Measurements from ENCODE around the gene MLPH. TPM values are rescaled to one million over a fixed set of nuclear protein-coding genes. Genes with fewer than 3 reads are reported as not detected.
A peak's percentile ranks its signal among the peaks of the same experiment; 100 is the strongest.

The MLPH gene
- total RNA-seq, 1 donor from 2014 or later: 22.5 TPM

DNA sequence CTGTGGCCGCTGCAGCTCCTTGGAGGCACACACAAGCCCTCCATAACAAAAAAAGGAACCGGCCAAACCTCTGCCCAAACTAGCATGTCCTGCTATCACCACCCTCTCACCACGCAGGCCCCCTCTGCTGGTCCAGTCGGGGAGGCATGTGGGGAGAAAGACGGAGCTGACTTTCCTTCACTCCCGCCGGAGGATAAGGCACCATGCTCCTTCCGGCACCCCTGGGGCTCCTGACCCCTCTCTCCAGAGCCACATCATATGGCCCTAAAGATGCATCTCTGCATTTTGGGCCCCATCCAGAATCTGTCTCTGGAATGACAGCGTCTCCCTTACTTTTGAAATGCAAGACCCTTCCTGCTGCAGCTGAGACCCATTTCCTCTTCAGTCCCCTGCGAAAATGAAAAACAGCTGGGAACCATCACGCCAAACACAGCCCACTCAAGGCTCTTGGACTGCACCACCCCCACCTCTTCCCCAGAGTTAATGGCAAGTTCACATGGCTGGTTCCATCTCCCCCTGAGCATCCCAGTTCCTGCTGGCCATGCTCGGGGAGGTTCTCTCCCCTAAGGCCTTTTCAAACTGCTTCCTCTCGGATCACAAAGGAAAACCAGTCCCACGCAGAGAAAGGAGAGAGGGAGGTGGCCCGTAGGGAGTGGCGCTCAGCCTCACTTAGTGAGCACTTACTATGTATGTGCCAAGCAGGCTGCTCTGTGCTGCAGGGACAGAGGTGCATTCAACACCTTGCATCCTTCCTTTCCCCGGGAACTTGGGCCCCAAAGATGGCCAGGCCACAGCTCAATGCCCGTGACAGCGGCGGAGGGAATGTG, 35.2 kb upstream of the MLPH start:
- H3K4me1 Mint-ChIP-seq (ENCODE audit: unreplicated experiment): peaks cover 55% of the 10 kb centered on the region
- no peaks in the 10 kb centered on the region for H3K36me3 Mint-ChIP-seq (ENCODE audit: unreplicated experiment)
- H3K4me3 Mint-ChIP-seq (ENCODE audit: unreplicated experiment): no peak overlapping the region
- TF ChIP-seq, protein P1, sequence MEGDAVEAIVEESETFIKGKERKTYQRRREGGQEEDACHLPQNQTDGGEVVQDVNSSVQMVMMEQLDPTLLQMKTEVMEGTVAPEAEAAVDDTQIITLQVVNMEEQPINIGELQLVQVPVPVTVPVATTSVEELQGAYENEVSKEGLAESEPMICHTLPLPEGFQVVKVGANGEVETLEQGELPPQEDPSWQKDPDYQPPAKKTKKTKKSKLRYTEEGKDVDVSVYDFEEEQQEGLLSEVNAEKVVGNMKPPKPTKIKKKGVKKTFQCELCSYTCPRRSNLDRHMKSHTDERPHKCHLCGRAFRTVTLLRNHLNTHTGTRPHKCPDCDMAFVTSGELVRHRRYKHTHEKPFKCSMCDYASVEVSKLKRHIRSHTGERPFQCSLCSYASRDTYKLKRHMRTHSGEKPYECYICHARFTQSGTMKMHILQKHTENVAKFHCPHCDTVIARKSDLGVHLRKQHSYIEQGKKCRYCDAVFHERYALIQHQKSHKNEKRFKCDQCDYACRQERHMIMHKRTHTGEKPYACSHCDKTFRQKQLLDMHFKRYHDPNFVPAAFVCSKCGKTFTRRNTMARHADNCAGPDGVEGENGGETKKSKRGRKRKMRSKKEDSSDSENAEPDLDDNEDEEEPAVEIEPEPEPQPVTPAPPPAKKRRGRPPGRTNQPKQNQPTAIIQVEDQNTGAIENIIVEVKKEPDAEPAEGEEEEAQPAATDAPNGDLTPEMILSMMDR (IDR thresholded peaks at IDR 0.05): peak; percentile 44
- no peaks in the 10 kb centered on the region for H3K27me3 Mint-ChIP-seq (ENCODE audit: unreplicated experiment)
- DNase-seq (ENCODE audit: extremely low spot score, unreplicated experiment): no peak
- H3K9me3 Mint-ChIP-seq (ENCODE audit: unreplicated experiment): no peaks in the 10 kb centered on the region
- peak overlapping the region; percentile 79 for H3K27ac Mint-ChIP-seq (ENCODE audit: unreplicated experiment)

DNA sequence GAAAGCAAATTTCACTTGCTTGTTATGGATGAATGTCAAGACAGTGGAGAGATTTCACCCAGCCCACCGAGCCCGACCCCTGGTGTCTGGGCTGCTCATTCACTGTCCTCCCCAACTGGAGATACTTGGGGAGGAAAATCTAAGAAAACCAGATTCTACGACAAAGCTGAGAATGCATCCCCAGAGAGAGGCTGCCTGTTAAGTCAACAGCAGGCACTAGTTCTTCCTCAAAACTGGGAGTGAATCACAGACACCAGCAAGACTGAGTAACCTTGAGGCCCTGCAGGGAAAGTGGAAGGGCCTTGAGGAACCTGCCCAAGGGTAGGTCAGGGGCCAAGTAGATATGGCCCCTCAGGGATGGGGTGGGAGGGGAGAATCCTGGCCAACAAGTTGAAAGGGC, 34.2 kb upstream of the MLPH start:
- H3K27ac Mint-ChIP-seq (ENCODE audit: unreplicated experiment): peak overlapping the region; percentile 79
- H3K9me3 Mint-ChIP-seq (ENCODE audit: unreplicated experiment): no peaks in the 10 kb centered on the region
- no peak for DNase-seq (ENCODE audit: extremely low spot score, unreplicated experiment)
- TF ChIP-seq, protein P1 (IDR thresholded peaks at IDR 0.05): no peak
- H3K36me3 Mint-ChIP-seq (ENCODE audit: unreplicated experiment): no peaks in the 10 kb centered on the region
- H3K4me3 Mint-ChIP-seq (ENCODE audit: unreplicated experiment): no peak overlapping the region
- H3K4me1 Mint-ChIP-seq (ENCODE audit: unreplicated experiment): peaks cover 62% of the 10 kb centered on the region
- no peaks in the 10 kb centered on the region for H3K27me3 Mint-ChIP-seq (ENCODE audit: unreplicated experiment)

DNA sequence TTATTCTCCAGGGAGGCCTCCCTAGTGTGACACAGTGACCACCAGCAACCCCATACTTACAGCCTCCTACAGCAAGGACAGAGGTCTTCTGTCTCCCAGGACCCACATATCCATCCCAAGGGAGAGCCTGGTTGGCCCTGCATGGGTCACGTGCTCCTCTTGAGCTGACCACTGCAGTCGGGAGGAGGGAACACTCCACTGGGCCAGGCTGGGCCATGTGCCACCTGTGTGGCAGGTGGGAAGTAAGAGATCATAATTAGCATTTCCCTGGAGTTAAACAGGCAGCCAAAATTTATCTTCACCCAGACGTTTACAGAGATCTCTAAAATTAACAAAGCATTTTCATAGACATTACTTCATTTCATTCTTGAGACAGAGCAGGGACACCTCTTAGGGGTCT, 33.4 kb upstream of the MLPH start:
- Mint-ChIP-seq H3K4me3 (ENCODE audit: unreplicated experiment) (no peak overlapping the region), H3K27me3 (ENCODE audit: unreplicated experiment) (no peaks in the 10 kb centered on the region), H3K9me3 (ENCODE audit: unreplicated experiment) (no peaks in the 10 kb centered on the region), H3K27ac (ENCODE audit: unreplicated experiment) (peak overlapping the region; percentile 54), H3K4me1 (ENCODE audit: unreplicated experiment) (peaks cover 68% of the 10 kb centered on the region), H3K36me3 (ENCODE audit: unreplicated experiment) (no peaks in the 10 kb centered on the region)
- TF ChIP-seq, protein P1 (IDR thresholded peaks at IDR 0.05): no peak
- no peak for DNase-seq (ENCODE audit: extremely low spot score, unreplicated experiment)

DNA sequence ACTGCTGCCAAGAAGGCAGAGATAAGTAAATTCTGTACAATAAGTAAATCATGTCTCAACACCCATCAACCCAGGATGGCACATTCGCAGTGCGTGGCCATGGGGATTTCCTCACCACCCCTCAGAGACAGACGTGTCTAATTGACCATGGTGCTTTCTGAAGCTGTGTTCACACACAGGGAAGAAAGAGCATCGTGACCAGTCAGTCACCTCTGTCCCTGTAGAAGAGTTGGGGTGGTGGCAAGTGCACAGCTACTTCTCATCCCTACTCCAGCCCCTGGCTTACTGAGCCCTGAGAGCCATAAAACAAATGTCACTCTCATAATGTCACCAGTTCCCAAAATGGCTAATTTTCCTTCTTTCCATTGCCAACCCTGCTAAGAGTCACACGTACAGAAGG, 31.3 kb upstream of the MLPH start:
- H3K27ac Mint-ChIP-seq (ENCODE audit: unreplicated experiment): peak overlapping the region; percentile 89
- no peaks in the 10 kb centered on the region for H3K27me3 Mint-ChIP-seq (ENCODE audit: unreplicated experiment)
- no peak for DNase-seq (ENCODE audit: extremely low spot score, unreplicated experiment)
- H3K4me3 Mint-ChIP-seq (ENCODE audit: unreplicated experiment): no peak overlapping the region
- TF ChIP-seq, protein P1 (IDR thresholded peaks at IDR 0.05): no peak
- H3K9me3 Mint-ChIP-seq (ENCODE audit: unreplicated experiment): no peaks in the 10 kb centered on the region
- no peaks in the 10 kb centered on the region for H3K36me3 Mint-ChIP-seq (ENCODE audit: unreplicated experiment)
- peaks cover 74% of the 10 kb centered on the region for H3K4me1 Mint-ChIP-seq (ENCODE audit: unreplicated experiment)

DNA sequence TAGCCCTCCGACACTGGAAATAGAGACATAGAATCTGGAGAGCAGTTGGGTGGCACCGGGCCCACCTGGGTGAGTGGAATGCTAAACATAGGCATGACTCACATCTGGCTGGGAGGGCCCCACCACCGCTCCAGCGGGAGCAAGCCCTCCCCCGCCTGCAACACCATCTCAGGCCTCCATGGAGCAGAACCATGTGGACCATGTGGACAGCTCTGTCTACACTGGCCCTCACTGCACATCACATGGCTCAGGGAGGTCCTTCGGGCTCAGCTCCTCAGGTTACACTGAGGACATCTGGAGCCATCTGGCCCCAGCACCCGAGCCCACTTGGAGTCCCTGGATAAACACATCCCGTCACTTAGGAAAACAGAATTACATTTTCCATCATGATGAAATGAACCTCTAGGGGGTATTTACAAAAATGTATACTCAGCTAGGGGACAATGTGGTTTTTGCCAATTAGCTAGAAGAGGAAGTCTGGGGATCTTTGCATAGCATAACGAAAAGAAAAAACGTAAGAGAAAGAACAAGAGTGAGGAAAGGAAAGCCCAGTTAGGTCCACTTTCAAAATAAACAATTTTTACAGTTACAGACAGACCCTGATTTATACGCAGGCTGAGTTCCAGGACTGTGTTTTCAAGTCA, 30.7 kb upstream of the MLPH start:
- peaks cover 72% of the 10 kb centered on the region for H3K4me1 Mint-ChIP-seq (ENCODE audit: unreplicated experiment)
- peak overlapping the region; percentile 16 for H3K4me3 Mint-ChIP-seq (ENCODE audit: unreplicated experiment)
- H3K9me3 Mint-ChIP-seq (ENCODE audit: unreplicated experiment): no peaks in the 10 kb centered on the region
- TF ChIP-seq, protein P1 (IDR thresholded peaks at IDR 0.05): no peak
- H3K36me3 Mint-ChIP-seq (ENCODE audit: unreplicated experiment): peaks cover 2% of the 10 kb centered on the region
- peak overlapping the region; percentile 89 for H3K27ac Mint-ChIP-seq (ENCODE audit: unreplicated experiment)
- peak; percentile 92 for DNase-seq (ENCODE audit: extremely low spot score, unreplicated experiment)
- H3K27me3 Mint-ChIP-seq (ENCODE audit: unreplicated experiment): no peaks in the 10 kb centered on the region

Data from osteocyte (in vitro differentiated cells).